ENCODE data around the gene PPP2R1B. TPM values are rescaled to one million over a fixed set of nuclear protein-coding genes. Genes with fewer than 3 reads are reported as not detected.
A peak's percentile ranks its signal among the peaks of the same experiment; 100 is the strongest.

PPP2R1B gene
- total RNA-seq, 2 donors from 2014 or later = 24.7 to 41.5 TPM

- no peak for TF ChIP-seq POLR2A (IDR thresholded peaks at IDR 0.05)
- TF ChIP-seq, protein P1, sequence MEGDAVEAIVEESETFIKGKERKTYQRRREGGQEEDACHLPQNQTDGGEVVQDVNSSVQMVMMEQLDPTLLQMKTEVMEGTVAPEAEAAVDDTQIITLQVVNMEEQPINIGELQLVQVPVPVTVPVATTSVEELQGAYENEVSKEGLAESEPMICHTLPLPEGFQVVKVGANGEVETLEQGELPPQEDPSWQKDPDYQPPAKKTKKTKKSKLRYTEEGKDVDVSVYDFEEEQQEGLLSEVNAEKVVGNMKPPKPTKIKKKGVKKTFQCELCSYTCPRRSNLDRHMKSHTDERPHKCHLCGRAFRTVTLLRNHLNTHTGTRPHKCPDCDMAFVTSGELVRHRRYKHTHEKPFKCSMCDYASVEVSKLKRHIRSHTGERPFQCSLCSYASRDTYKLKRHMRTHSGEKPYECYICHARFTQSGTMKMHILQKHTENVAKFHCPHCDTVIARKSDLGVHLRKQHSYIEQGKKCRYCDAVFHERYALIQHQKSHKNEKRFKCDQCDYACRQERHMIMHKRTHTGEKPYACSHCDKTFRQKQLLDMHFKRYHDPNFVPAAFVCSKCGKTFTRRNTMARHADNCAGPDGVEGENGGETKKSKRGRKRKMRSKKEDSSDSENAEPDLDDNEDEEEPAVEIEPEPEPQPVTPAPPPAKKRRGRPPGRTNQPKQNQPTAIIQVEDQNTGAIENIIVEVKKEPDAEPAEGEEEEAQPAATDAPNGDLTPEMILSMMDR (IDR thresholded peaks at IDR 0.05) = no peak
- no peaks in the 10 kb centered on the region for H3K9me3 ChIP-seq
- H3K27me3 ChIP-seq = no peaks in the 10 kb centered on the region
- H3K36me3 ChIP-seq (replicated peaks in 1 of 2; ENCODE audit: insufficient read depth in 1 of 2, low read depth in 2 of 2) = peaks cover 0 to 28% of the 10 kb centered on the region in 2 donors
- DNase-seq (no peak), ATAC-seq (no peak)
- intact Hi-C loops (cut with DNase I) = no loop called here
- no peak overlapping the region for H3K4me3 ChIP-seq
- H3K27ac ChIP-seq = peak overlapping the region in 1 of 4 donors; percentile 15
- peaks cover 34% of the 10 kb centered on the region for H3K4me1 ChIP-seq
- 82 to 88% methylated on average over 2 of the region's 2 CpGs for WGBS, 2 donors
Observed at GRCh38 chr11:111739299-111739698, 26.9 kb downstream of the PPP2R1B start.

- peaks cover 0 to 16% of the 10 kb centered on the region in 2 donors for H3K36me3 ChIP-seq (replicated peaks in 1 of 2; ENCODE audit: insufficient read depth in 1 of 2, low read depth in 2 of 2)
- ATAC-seq (no peak), DNase-seq (no peak)
- no peak for TF ChIP-seq POLR2A (IDR thresholded peaks at IDR 0.05)
- TF ChIP-seq, protein P1 (IDR thresholded peaks at IDR 0.05) = no peak
- H3K9me3 ChIP-seq = no peaks in the 10 kb centered on the region
- WGBS, 2 donors = 86% methylated on average over 13 to 14 of the region's 14 CpGs
- H3K4me3 ChIP-seq = no peak overlapping the region
- H3K27me3 ChIP-seq = no peaks in the 10 kb centered on the region
- H3K4me1 ChIP-seq = peaks cover 51% of the 10 kb centered on the region
- H3K27ac ChIP-seq = peak overlapping the region in 3 of 4 donors; percentile 10 to 79 (median 35)
- intact Hi-C loops (cut with DNase I) = no loop called here
Observed at GRCh38 chr11:111737444-111738210, 28.6 kb downstream of the PPP2R1B start.

- no peak overlapping the region for H3K4me3 ChIP-seq
- ATAC-seq (no peak), DNase-seq (no peak)
Observed at GRCh38 chr11:111736621-111737443, 29.4 kb downstream of the PPP2R1B start.

DNA sequence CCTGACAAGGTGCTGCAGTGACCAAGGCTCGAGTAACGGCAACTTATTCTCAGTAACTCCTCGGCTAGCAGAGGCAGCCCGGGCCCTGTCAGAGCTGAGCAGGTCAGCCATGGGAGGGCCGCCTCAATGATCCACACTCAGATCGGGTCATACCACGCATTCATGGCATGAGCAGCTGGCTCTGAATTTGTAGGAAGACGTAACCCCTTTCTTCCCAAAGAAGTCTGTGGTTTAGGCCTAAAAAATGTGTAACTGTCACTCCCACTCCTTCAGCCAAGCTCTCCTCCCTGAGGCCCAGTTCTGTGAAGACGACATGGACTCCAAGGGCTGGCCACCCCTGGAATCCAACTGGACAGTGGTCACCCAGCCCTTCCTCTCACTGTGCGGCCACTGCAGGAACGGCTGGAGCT is 30.0 kb downstream of the PPP2R1B start:
- no peaks in the 10 kb centered on the region for H3K9me3 ChIP-seq
- TF ChIP-seq, protein P1 (IDR thresholded peaks at IDR 0.05) = no peak
- no peak for TF ChIP-seq POLR2A (IDR thresholded peaks at IDR 0.05)
- DNase-seq (no peak), ATAC-seq (no peak)
- H3K4me3 ChIP-seq = no peak overlapping the region
- peak overlapping the region; percentile 27 to 79 (median 72) for H3K27ac ChIP-seq
- no peaks in the 10 kb centered on the region for H3K27me3 ChIP-seq
- intact Hi-C loops (cut with DNase I) = no loop called here
- WGBS, 2 donors = 73 to 91% methylated on average over 11 of the region's 11 CpGs
- H3K36me3 ChIP-seq (replicated peaks in 1 of 2; ENCODE audit: insufficient read depth in 1 of 2, low read depth in 2 of 2) = peaks cover 0 to 8% of the 10 kb centered on the region in 2 donors
- peaks cover 65% of the 10 kb centered on the region for H3K4me1 ChIP-seq

More at GRCh38 chr11:111736621-111737443, 29.4 kb downstream of the PPP2R1B start:
- TF ChIP-seq, protein P1 (IDR thresholded peaks at IDR 0.05) = no peak
- TF ChIP-seq POLR2A (IDR thresholded peaks at IDR 0.05) = no peak
- H3K36me3 ChIP-seq (replicated peaks in 1 of 2; ENCODE audit: insufficient read depth in 1 of 2, low read depth in 2 of 2) = peaks cover 0 to 13% of the 10 kb centered on the region in 2 donors
- no peaks in the 10 kb centered on the region for H3K27me3 ChIP-seq
- H3K27ac ChIP-seq = peak overlapping the region; percentile 27 to 79 (median 72)
- intact Hi-C loops (cut with DNase I) = no loop called here
- peaks cover 59% of the 10 kb centered on the region for H3K4me1 ChIP-seq
- WGBS, 2 donors = 83 to 90% methylated on average over 15 of the region's 15 CpGs
- no peaks in the 10 kb centered on the region for H3K9me3 ChIP-seq
